Activated T-cell treated with anti-CD3 and anti-CD28 coated beads for 48 hours (primary cell): ENCODE measurements around the gene KCNRG.
A peak's percentile ranks its signal among the peaks of the same experiment; 100 is the strongest.
"Not testable (repeated sequence)": the region's sequence is repeated elsewhere in the genome, so short reads cannot be mapped to it uniquely, and the experiment has no call there.

Experiments used
- DNase-seq: peaks from one replicate; pipeline ENCODE4 v3.0.0-alpha.2; 2020; ENCODE audit warnings: low read depth

The KCNRG gene, protein sequence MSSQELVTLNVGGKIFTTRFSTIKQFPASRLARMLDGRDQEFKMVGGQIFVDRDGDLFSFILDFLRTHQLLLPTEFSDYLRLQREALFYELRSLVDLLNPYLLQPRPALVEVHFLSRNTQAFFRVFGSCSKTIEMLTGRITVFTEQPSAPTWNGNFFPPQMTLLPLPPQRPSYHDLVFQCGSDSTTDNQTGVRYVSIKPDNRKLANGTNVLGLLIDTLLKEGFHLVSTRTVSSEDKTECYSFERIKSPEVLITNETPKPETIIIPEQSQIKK

DNA sequence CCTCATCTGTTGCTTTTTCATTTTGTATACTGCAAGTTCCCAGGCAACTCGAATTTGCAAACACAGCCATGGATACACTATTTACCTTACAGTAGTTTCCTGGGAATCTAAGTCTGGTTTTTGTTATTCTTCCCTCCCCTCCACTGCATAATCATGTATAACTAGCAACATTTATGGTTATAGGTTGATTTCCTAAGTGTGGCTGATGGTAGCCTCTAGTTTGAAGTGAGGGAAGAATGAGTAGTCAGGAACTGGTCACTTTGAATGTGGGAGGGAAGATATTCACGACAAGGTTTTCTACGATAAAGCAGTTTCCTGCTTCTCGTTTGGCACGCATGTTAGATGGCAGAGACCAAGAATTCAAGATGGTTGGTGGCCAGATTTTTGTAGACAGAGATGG is at the start of gene KCNRG:
TSS of gene KCNRG (plus strand) at position 187 of the 400 bp plus-strand sequence. CDS start at position 237, 50 bp downstream.
- no peak for DNase-seq

DNA sequence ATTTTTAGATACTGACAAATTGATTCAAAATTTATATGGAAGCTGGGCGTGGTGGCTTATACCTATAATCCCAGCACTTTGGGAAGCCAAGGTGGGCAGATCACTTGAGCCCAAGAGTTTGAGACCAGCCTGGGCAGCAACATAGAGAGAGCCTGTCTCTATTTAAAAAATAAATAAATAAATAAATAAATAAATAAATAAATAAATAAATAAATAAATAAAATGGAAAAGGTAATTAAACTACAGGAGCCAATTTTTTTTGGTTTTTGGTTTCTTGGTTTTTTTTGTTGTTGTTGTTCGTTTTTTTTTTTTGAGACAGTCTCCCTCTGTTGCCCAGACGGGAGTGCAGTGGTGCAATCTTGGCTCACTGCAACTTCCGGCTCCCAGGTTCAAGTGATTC is 47.8 kb upstream of the KCNRG start:
- no peak for DNase-seq

DNA sequence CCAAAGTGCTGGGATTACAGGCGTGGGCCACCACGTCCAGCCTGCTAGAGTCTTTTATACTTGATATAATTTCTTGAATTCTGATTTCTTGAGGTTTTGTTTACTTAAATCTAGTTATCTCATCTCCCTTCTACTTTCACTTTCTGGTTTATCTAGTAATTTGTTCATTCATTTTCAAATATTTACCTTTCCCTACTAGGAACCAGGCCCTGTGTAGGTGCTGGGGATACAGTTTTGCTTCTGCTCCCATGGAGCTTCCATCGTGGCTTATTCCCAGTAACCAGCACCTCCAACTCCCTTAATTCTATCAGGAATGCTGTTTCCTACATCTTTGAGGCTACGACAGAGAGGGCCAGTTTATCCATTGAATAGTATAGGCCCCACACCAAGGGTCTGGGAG is 42.5 kb upstream of the KCNRG start:
- DNase-seq: no peak

DNA sequence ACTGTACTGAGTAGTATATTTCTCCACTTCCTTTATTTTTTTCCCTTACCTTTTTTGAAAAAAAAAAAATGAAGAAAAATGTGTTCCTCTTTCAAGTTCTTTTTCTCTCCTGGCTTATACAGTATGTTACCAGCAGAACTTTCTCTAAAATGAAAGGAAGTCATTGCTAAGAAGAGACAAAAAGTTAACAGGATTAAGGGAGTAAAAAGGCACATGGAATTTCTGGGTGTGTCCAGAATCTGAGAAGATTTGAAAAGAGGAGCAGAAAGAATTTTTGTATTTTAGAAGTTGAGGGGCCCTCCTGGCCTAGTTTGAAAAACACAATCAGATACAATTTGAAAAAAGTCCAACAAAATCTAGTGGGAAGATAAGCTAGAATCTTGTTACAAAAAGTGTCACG is 39.4 kb upstream of the KCNRG start:
- DNase-seq: no peak

DNA sequence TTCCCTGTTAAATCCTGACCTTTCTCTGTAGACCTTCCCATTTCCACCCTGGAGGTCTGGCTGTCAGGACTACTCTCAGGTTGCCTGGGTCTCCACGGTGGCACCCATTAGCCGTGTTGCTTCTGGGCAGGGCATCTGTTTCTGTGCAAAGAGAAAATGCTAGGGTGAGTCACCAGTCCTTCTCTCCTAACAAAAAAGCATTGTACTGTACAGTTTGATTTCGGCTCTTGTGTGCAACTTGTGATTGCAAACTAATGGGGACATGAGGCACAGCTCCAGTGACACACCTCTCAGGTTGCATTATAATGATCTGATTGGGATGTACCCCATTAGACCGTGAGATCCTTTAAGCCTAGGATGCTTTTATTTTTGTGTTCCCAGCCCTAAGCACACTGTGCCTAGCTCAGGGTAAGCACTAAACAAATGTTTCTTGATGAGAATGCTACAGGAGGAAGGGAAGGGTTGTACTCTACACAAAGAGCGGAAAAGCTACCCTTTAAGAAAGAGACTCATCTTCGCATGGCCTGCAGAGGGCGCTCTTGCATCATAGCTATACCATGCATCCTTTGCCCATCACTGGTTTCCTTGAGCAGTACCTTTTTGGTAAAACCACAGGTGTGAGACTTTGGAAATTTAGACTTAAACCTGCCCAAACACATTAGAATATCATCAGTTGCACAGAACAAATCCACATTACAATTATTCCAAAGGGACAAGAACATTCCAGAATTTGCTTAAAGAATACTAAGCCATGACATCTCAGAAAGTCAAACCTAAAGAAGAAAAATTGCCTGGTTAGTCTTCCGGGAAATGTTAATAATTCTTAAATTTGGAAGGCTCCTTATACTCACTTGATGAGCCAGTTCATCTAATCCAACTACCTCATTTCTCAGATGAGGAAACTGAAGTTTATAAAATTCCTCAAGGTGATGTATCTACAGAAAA is 38.7 kb upstream of the KCNRG start:
- peak; percentile 45 for DNase-seq

DNA sequence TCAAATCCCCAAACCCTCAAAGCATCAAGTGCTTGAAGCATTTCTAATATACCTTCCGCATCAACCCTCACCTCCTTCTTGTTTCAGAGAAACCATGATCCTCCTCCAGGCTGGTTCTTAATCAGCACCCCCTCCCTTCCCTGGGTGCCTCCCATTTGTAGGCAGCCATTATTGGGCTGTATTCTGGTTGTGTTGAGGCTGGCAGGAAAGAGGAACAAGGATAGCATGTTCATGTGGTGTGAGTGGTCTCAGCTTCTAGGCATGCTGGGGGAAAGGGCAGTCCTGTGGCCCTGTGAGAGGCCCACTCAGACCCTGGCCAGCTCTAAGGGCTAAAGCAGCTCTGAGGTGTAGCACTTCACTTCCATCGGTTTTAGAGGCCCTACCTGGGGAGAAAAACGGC is 37.3 kb upstream of the KCNRG start:
- DNase-seq: no peak

DNA sequence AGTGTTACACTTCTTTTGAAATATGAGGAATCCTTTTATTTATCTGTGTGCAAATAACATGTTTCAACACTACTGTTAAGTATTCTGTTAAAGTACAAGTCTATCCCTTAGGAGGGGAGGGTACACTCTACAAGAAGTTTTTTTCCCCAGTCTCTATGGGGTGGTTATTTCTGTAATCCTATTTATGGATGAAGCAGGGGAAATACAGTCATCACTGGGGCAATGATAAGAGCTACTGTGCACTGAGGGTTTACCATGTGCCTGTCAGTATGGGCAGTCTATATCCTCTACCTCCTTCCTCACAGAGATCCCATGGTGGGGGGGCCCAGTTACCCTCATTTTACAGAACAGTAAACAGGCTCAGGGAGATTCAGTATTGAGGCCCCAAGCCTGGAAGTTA is 35.0 kb upstream of the KCNRG start:
- no peak for DNase-seq

DNA sequence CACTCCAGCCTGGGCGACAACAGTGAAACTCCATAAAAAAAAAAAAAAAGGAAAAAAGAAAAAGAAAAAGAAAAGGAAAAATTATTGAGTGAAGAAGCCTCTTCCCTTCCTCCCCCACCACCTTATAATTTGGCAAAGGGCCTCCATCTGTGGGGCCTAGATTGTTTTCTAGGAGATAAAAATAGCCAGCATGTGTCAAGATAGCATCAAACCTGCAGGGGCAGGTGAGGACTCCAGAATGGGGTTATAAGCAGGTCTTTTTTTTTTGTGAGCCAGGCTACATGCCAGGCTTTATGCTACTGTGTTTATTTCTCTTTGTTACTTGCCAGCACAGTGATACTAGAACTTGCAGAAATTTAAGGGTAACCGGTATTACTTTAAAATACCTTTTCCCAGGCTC is 30.1 kb upstream of the KCNRG start:
- no peak for DNase-seq

DNA sequence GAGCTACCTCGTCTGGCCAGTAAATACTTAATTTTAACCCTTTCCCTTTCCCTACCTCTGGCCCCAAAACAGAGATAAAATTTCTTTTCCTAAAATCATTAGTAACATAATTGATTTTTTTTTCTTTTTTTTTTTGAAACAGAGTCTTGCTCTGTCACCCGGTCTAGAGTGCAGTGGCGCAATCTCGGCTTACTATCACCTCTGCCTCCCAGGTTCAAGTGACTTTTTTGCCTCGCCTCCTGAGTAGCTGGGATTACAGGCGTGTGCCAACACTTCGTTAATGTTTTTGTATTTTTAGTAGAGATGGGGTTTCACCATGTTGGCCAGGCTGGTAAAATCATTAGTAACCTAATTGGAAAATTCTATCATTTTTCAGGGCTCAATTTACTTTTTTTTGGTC is 28.8 kb upstream of the KCNRG start:
- no peak for DNase-seq

DNA sequence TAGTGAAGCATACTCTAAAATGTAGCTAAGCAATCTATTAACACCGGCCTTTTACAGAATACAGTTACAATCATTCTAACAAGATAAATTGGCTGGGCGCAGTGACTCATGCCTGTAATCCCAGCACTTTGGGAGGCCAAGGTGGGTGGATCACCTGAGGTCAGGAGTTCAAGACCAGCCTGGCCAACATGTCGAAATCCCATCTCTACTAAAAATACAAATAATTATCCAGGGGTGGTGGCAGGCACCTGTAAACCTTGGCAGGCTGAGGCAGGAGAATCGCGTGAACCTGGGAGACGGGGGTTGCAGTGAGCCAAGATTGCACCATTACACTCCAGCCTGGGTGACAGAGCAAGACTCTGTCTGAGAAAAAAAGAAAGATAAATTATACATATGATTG is 24.6 kb upstream of the KCNRG start:
- DNase-seq: not testable (repeated sequence)

DNA sequence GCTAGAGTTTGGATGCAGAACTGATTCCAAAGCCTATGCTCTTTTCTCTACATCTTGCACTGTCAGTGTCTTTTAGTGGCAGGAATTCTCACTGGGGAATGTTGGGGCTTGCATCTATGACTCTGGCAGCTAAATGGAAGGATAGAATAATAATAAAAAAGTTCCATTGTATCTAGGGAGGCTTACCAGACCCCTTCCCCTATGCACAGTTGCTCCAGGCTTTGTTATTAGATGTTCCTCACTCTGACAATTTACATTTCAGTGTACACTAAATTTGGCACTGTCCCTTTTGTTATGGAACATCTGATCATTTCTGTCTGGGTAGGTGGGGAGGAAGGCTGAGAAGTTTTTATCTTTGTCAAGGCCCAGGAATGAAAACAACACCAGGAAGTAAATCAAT is 22.1 kb upstream of the KCNRG start:
- DNase-seq: no peak

DNA sequence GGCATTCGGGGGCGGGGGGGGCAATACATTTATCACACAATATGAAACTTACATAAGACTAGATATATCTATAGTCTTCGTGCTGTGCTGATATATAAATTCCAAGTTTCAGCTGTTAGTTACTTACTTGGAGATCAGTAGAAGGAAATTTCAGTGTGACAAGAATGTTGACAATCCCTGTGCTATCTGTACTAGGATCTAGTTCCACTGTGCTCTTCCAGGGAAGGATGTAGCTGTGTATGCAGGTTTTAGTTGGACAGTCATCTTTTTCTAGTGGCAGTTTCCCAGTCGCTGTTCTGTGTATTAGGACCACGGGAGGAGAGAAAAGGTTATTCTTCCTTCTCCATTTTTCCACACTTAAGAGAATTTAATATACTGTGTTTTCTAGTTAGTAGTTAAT is 21.6 kb upstream of the KCNRG start:
- no peak for DNase-seq

DNA sequence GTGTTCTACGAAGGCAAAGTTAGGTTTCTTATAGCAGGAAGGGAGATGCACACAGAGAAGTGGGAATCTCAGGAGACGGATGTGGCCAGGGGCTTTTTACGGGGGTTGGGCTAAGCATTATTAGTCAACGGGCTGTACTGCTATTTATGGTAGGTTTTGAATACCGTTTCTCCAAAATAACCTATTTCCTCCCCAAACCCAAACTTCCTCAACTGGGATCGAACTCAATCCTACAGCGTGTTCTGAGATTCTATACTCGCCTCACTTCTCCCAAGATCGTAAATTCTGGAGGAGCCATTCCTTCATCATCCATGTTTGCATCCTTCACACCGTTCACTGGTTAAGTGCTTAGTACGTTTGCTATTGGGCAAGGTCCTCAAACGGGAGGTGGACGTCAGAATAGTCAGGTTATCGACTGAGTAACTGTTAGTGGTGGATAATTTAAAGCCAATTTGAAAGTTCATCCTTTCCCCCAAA is 19.6 kb upstream of the KCNRG start:
- DNase-seq: no peak

DNA sequence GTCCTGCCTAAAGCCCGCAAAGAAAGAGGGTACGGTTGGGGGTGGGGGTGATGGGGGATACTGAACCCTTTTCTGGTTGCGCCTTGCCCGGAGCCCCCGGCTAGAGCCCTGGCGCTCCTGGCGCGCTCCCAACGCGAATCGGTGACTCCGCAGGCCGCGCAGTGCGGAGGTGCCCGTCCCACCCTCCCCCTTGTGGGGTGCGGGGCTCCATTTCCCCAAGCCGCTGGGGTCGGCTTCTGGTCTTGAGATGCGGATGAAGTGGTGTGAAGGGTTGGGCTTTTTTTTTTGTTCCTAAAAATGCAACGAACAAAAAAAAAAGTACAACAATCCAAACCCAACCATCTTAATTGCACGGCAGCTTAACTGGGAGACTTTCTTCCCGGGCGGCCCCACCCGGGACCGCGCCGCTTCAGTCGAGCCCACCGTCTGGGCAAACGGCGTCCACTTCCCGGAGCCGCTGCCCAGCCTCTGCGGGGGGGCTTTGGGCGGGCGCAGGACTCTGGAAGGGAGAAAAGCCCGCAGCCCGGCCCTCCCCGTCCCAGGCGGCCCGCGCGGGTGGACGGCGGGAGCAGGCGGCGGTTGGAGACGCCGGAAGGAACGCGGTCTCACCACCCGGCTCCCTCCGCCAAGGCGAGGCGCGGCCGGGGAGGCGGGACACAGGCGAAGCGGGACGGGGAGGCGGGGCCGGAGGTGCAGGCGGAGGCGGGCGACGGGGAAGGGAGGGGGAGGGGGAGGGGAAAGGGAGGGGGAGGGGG is 18.9 kb upstream of the KCNRG start:
- peak; percentile 88 for DNase-seq

DNA sequence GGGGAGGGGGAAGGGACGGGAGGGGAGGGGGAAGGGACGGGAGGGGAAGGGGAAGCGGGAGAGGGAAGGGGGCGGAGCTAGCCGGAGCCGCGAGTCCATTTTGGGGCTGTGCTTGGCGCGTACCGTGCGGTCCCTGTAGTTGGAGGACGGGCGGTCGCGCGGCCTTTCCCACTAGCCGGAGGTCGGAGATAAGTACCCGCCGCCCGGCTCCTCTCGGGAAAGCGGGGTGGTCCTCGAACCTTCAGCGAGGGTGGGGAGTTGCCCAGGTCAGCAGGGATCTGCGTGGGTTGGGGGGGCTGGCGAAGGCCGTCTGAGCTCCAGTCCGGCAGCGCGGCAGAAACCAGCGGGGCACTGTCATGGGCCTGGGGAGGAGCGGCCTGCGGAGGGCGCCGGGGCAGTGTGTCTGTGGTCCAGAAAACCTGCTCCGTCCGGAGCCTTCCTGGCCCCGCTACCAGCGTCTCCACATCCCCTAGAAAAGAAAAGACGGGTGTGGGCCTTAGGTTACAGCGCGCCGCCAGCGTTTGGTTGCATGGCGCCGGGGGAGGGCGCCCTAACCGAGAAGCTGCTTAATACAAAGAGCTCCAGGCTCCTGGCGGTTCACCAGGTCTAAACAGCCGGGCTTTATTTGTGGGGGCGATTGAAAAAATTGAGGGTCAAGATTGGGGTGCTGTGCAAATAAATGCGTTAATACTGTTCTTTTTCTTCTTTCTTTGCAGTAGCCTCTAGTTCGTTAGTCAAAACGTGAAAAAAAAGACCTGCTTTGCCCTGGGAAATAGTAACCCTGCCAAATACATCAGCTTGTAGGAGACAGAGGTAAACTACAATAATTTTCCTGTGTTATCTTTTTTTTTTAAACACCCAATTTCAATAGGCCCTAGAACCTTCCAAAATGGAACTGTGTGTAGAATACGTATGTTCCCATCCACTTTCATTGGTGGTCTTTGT is 18.0 kb upstream of the KCNRG start, which contains the start of gene TRIM13:
TSS of gene TRIM13 (plus strand) at position 92 of the 945 bp plus-strand sequence. CDS start 14,899 bp downstream, outside the sequence.
- DNase-seq: peak; percentile 73

DNA sequence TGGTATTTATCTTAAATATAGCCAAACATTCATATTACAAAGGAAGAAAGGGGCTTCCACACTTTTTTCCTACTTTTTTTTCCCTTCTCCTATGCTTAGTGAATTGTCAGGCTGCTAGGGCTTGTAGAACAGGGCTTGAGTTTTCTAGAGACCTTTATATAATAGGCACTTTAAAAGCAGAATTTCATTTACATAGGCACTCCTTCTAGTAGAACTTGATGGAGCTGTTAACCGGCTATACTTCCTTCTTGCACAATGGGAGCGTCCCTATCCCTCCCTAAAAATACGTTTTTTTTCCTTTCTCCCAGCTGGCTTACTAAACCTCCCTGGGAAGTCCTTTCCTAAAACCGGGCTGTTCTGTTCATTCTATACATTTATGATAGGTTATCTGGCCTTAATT is 17.3 kb upstream of the KCNRG start:
- DNase-seq: no peak

DNA sequence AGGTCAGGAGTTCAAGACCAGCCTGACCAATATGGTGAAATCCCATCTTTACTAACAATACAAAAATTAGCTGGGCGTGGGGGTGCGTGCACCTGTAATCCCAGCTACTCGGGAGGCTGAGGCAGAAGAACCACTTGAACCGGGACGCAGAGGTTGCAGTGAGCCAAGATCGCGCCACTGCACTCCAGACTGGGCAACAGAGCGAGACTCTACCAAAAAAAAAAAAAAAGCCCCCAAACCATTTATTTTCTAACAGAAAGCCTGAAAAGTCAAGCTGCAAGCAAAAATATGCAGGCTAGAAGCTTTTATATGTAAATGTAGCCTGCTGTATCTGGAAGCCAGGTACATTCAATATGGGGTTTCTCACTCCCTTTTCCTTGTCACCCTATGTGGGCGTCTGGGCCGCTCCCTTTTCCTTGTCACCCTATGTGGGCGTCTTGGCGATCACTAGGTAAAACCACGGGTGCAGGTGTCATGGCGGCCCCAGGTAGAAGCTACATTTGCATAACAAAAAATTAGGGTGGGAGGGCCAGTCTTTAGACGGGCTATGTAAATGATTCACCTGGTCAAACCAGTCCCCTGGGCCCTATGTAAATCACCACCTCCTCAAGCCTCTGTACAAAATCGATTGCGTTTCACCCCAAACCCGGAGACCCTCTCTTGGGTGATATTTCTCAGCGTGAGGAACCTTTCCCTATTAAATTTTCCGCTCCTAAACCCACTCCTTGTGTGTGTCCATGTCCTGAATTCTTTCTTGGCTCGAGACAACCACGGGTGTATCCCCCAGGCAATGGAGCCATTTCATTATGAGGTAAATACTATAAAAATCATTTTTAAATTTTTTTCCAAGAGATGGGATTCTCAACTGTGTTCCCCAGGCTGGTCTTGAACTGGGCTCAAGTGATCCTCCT is 16.3 kb upstream of the KCNRG start:
- DNase-seq: no peak

DNA sequence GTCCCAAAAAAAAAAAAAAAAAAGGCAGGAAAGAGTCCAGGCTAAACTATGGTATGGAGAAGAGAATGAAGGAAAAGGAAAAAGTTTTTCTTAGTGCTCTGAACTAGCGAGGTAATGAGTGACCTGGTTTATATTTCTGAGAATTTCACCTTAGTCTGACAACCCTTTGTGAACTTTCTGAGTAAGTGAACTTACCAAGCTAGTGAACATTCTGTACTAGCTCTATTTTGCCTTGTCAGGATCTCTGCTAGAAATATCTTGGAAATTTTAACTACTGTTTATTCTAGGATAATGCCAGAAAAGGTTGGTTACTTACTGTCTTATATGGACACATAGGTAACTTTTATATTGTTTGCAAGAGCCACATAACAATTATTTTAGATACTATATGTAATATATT is 14.0 kb upstream of the KCNRG start:
- DNase-seq: no peak

DNA sequence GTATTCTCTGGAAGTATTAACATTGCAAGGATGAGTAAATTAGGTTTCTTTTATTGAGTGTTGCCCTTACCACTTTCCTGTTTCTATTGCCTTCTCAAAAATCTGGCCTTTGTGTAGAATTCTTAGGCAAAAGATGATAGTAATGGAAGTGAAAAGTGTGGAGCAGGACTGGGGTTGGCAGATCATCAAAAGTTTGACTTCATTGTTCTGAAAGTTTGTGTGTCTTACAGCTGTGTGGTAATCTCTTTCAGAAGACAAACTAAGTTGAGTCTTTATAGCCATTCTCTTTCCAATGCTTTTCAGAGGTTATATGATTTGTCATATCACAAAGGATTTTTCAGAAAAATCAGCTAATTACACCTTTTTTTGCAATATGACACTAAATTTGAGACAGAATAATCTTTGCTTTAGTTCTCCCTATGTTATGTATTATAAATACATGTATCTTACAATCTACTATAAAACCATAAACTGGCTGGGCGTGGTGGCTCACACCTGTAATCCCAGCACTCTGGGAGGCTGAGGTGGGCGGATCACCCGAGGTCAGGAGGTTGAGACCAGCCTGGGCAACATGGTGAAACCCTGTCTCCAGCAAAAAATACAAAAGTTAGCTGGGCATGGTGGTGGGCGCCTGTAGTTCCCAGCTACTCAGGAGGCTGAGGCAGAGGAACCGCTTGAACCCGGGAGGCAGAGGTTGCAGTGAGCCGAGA is 8.7 kb upstream of the KCNRG start:
- no peak for DNase-seq
